ENCODE measurements around the gene MATCAP1. TPM values are rescaled to one million over a fixed set of nuclear protein-coding genes. Genes with fewer than 3 reads are reported as not detected.

MATCAP1 gene
- total and polyA plus RNA-seq, 3 experiments from 2014 or later = 0.68 to 15.6 (median 15.3) TPM

- Histone ChIP-seq H3K27me3 (ENCODE audit: insufficient read depth, low read length, poor library complexity, severe bottlenecking) (no peaks in the 10 kb centered on the region), H3K4me3 (ENCODE audit: low read length) (no peak overlapping the region), H3K9me3 (ENCODE audit: low read length) (no peaks in the 10 kb centered on the region), H3K4me1 (ENCODE audit: insufficient read depth, low read length) (no peaks in the 10 kb centered on the region), H3K27ac (ENCODE audit: low read depth, low read length) (no peak overlapping the region), H3K36me3 (ENCODE audit: insufficient read depth, low read length) (peaks cover 40% of the 10 kb centered on the region)
- Mint-ChIP-seq H3K27ac (no peak overlapping the region), H3K27me3 (no peaks in the 10 kb centered on the region), H3K4me1 (no peaks in the 10 kb centered on the region), H3K36me3 (peaks cover 3 to 92% (median 14%) of the 10 kb centered on the region in 3 donors), H3K9me3 (no peaks in the 10 kb centered on the region), H3K4me3 (no peak overlapping the region)
- ChIA-PET POLR2A (no interaction called here), CTCF (interaction anchor here (5.3 kb wide), 1 partner anchor 12 kb away, joined by 48 read pairs; no protein-coding TSS in a partner anchor)
- no peak for DNase-seq
Measured at GRCh38 chr16:67142342-67142741, 41.4 kb downstream of the MATCAP1 start.

GRCh38 chr16:67141391-67141790 lies 42.4 kb downstream of the MATCAP1 start:
- H3K36me3 ChIP-seq (ENCODE audit: insufficient read depth, low read length) = peaks cover 31% of the 10 kb centered on the region
- H3K27ac ChIP-seq (ENCODE audit: low read depth, low read length) = no peak overlapping the region
- DNase-seq = no peak
- H3K9me3 Mint-ChIP-seq = no peaks in the 10 kb centered on the region
- ChIA-PET CTCF (interaction anchor here (1.1 to 5.3 kb wide), 3 partner anchors 13 to 44 kb away, joined by 3 to 48 read pairs (median 5); no protein-coding TSS in a partner anchor), POLR2A (interaction anchor here (0.9 kb wide), 1 partner anchor 19 kb away, joined by 3 read pairs; no protein-coding TSS in a partner anchor)
- H3K4me3 Mint-ChIP-seq = no peak overlapping the region
- H3K4me3 ChIP-seq (ENCODE audit: low read length) = no peak overlapping the region
- no peak overlapping the region for H3K27ac Mint-ChIP-seq
- no peaks in the 10 kb centered on the region for H3K27me3 ChIP-seq (ENCODE audit: insufficient read depth, low read length, poor library complexity, severe bottlenecking)
- H3K27me3 Mint-ChIP-seq = no peaks in the 10 kb centered on the region
- H3K4me1 Mint-ChIP-seq = no peaks in the 10 kb centered on the region
- peaks cover 3 to 89% (median 14%) of the 10 kb centered on the region in 3 donors for H3K36me3 Mint-ChIP-seq
- H3K4me1 ChIP-seq (ENCODE audit: insufficient read depth, low read length) = no peaks in the 10 kb centered on the region
- H3K9me3 ChIP-seq (ENCODE audit: low read length) = no peaks in the 10 kb centered on the region

- Mint-ChIP-seq H3K27me3 (no peaks in the 10 kb centered on the region), H3K36me3 (peaks cover 3 to 84% (median 16%) of the 10 kb centered on the region in 3 donors), H3K27ac (peak overlapping the region in 1 of 8 donors; percentile 36), H3K4me1 (no peaks in the 10 kb centered on the region), H3K4me3 (no peak overlapping the region), H3K9me3 (no peaks in the 10 kb centered on the region)
- ChIA-PET POLR2A (no interaction called here), CTCF (interaction anchor here (5.3 kb wide), 1 partner anchor 17 kb away, joined by 48 read pairs; no protein-coding TSS in a partner anchor)
- H3K9me3 ChIP-seq (ENCODE audit: low read length) = no peaks in the 10 kb centered on the region
- DNase-seq = no peak
- no peaks in the 10 kb centered on the region for H3K4me1 ChIP-seq (ENCODE audit: insufficient read depth, low read length)
- peaks cover 39% of the 10 kb centered on the region for H3K36me3 ChIP-seq (ENCODE audit: insufficient read depth, low read length)
- no peaks in the 10 kb centered on the region for H3K27me3 ChIP-seq (ENCODE audit: insufficient read depth, low read length, poor library complexity, severe bottlenecking)
- H3K4me3 ChIP-seq (ENCODE audit: low read length) = no peak overlapping the region
- no peak overlapping the region for H3K27ac ChIP-seq (ENCODE audit: low read depth, low read length)
Measured at GRCh38 chr16:67137605-67138004, 46.2 kb downstream of the MATCAP1 start.

- H3K27ac Mint-ChIP-seq = no peak overlapping the region
- Histone ChIP-seq H3K27ac (ENCODE audit: low read depth, low read length) (no peak overlapping the region), H3K27me3 (ENCODE audit: insufficient read depth, low read length, poor library complexity, severe bottlenecking) (no peaks in the 10 kb centered on the region), H3K36me3 (ENCODE audit: insufficient read depth, low read length) (peaks cover 21% of the 10 kb centered on the region), H3K4me3 (ENCODE audit: low read length) (no peak overlapping the region), H3K9me3 (ENCODE audit: low read length) (no peaks in the 10 kb centered on the region), H3K4me1 (ENCODE audit: insufficient read depth, low read length) (no peaks in the 10 kb centered on the region)
- CTCF ChIA-PET = interaction anchor here (1.1 to 2.7 kb wide), 4 partner anchors 10 to 137 kb away, joined by 3 to 9 read pairs (median 4); no protein-coding TSS in a partner anchor
- no peaks in the 10 kb centered on the region for H3K27me3 Mint-ChIP-seq
- H3K9me3 Mint-ChIP-seq = no peaks in the 10 kb centered on the region
- no peak overlapping the region for H3K4me3 Mint-ChIP-seq
- peaks cover 4 to 77% (median 22%) of the 10 kb centered on the region in 3 donors for H3K36me3 Mint-ChIP-seq
- peaks cover 0 to 1% (median 0%) of the 10 kb centered on the region in 3 donors for H3K4me1 Mint-ChIP-seq
- DNase-seq = no peak
- POLR2A ChIA-PET = interaction anchor here (0.6 kb wide), 1 partner anchor 10 kb away, joined by 4 read pairs; no protein-coding TSS in a partner anchor
Measured at GRCh38 chr16:67129422-67129821, 54.3 kb downstream of the MATCAP1 start.

GRCh38 chr16:67128887-67129286 lies 54.9 kb downstream of the MATCAP1 start:
- Histone ChIP-seq H3K36me3 (ENCODE audit: insufficient read depth, low read length) (peaks cover 16% of the 10 kb centered on the region), H3K9me3 (ENCODE audit: low read length) (no peaks in the 10 kb centered on the region), H3K27ac (ENCODE audit: low read depth, low read length) (no peak overlapping the region), H3K27me3 (ENCODE audit: insufficient read depth, low read length, poor library complexity, severe bottlenecking) (no peaks in the 10 kb centered on the region), H3K4me1 (ENCODE audit: insufficient read depth, low read length) (no peaks in the 10 kb centered on the region), H3K4me3 (ENCODE audit: low read length) (no peak overlapping the region)
- Mint-ChIP-seq H3K27ac (peak overlapping the region in 1 of 8 donors; percentile 48), H3K27me3 (no peaks in the 10 kb centered on the region), H3K36me3 (peaks cover 4 to 77% (median 23%) of the 10 kb centered on the region in 3 donors), H3K4me1 (peaks cover 0 to 1% (median 0%) of the 10 kb centered on the region in 3 donors), H3K4me3 (no peak overlapping the region), H3K9me3 (no peaks in the 10 kb centered on the region)
- ChIA-PET POLR2A (no interaction called here), CTCF (interaction anchor here (1.1 to 2.7 kb wide), 5 partner anchors 9 to 136 kb away, joined by 3 to 9 read pairs (median 3); no protein-coding TSS in a partner anchor)
- no peak for DNase-seq

GRCh38 chr16:67128417-67128816 lies 55.3 kb downstream of the MATCAP1 start:
- H3K27me3 ChIP-seq (ENCODE audit: insufficient read depth, low read length, poor library complexity, severe bottlenecking) = no peaks in the 10 kb centered on the region
- peaks cover 15% of the 10 kb centered on the region for H3K36me3 ChIP-seq (ENCODE audit: insufficient read depth, low read length)
- Mint-ChIP-seq H3K4me1 (peaks cover 0 to 3% (median 0%) of the 10 kb centered on the region in 3 donors), H3K36me3 (peaks cover 8 to 79% (median 26%) of the 10 kb centered on the region in 3 donors), H3K9me3 (no peaks in the 10 kb centered on the region), H3K27ac (peak overlapping the region in 1 of 8 donors; percentile 29), H3K4me3 (no peak overlapping the region), H3K27me3 (no peaks in the 10 kb centered on the region)
- DNase-seq = no peak
- H3K9me3 ChIP-seq (ENCODE audit: low read length) = no peaks in the 10 kb centered on the region
- CTCF ChIA-PET = interaction anchor here (1.1 to 2.7 kb wide), 4 partner anchors 9 to 27 kb away, joined by 3 to 9 read pairs (median 4); no protein-coding TSS in a partner anchor
- no peak overlapping the region for H3K27ac ChIP-seq (ENCODE audit: low read depth, low read length)
- POLR2A ChIA-PET = no interaction called here
- H3K4me3 ChIP-seq (ENCODE audit: low read length) = no peak overlapping the region
- H3K4me1 ChIP-seq (ENCODE audit: insufficient read depth, low read length) = no peaks in the 10 kb centered on the region

Other genes starting within 250 kb of the MATCAP1 start
- 100 to 1,000 TPM; 164 to 176 TPM for gene CIAO2B, start 249.6 kb downstream of the MATCAP1 start, total RNA-seq
- gene CIAO2B, start 249.6 kb downstream of the MATCAP1 start, polyA plus RNA-seq = 132 TPM
- gene CES2, start 248.4 kb downstream of the MATCAP1 start, total RNA-seq = 10 to 100 TPM; 23.5 to 23.8 TPM
- gene CES2, start 248.4 kb downstream of the MATCAP1 start, polyA plus RNA-seq = 26.6 TPM
- under 1 TPM; 0.16 to 0.24 TPM for gene CES3, start 222.7 kb downstream of the MATCAP1 start, total RNA-seq
- not detected for gene CES3, start 222.7 kb downstream of the MATCAP1 start, polyA plus RNA-seq
- 1 to 10 TPM; 4.2 to 5.1 TPM for gene CES4A, start 195.4 kb downstream of the MATCAP1 start, total RNA-seq
- 1.7 TPM for gene CES4A, start 195.4 kb downstream of the MATCAP1 start, polyA plus RNA-seq
- 100 to 1,000 TPM; 132 to 141 TPM for gene CBFB, start 154.8 kb downstream of the MATCAP1 start, total RNA-seq
- 100 TPM for gene CBFB, start 154.8 kb downstream of the MATCAP1 start, polyA plus RNA-seq
- gene PHAF1, start 74.0 kb downstream of the MATCAP1 start, total RNA-seq = 10 to 100 TPM; 20.2 to 21.2 TPM
- gene PHAF1, start 74.0 kb downstream of the MATCAP1 start, polyA plus RNA-seq = 14.7 TPM
- 1 to 10 TPM; 2.4 to 2.7 TPM for gene B3GNT9, start 33.0 kb downstream of the MATCAP1 start, total RNA-seq
- 5.0 TPM for gene B3GNT9, start 33.0 kb downstream of the MATCAP1 start, polyA plus RNA-seq
- gene TRADD, start 24.1 kb downstream of the MATCAP1 start, total RNA-seq = 10 to 100 TPM; 23.8 to 28.7 TPM
- gene TRADD, start 24.1 kb downstream of the MATCAP1 start, polyA plus RNA-seq = 141 TPM
- 10 to 100 TPM; 10.5 to 14.3 TPM for gene FBXL8, start 24.0 kb downstream of the MATCAP1 start, total RNA-seq
- gene FBXL8, start 24.0 kb downstream of the MATCAP1 start, polyA plus RNA-seq = 11.6 TPM
- gene HSF4, start 19.2 kb downstream of the MATCAP1 start, total RNA-seq = 10 to 100 TPM; 11.6 to 13.3 TPM
- gene HSF4, start 19.2 kb downstream of the MATCAP1 start, polyA plus RNA-seq = not detected
- 1 to 10 TPM; 2.1 to 2.3 TPM for gene NOL3, start 13.4 kb downstream of the MATCAP1 start, total RNA-seq
- gene NOL3, start 13.4 kb downstream of the MATCAP1 start, polyA plus RNA-seq = 0.91 TPM
- gene EXOC3L1, start 6.2 kb upstream of the MATCAP1 start, total RNA-seq = not detected
- not detected for gene EXOC3L1, start 6.2 kb upstream of the MATCAP1 start, polyA plus RNA-seq
- 100 to 1,000 TPM; 137 to 139 TPM for gene E2F4, start 8.2 kb upstream of the MATCAP1 start, total RNA-seq
- 86.0 TPM for gene E2F4, start 8.2 kb upstream of the MATCAP1 start, polyA plus RNA-seq
- gene ELMO3, start 15.2 kb upstream of the MATCAP1 start, total RNA-seq = 1 to 10 TPM; 5.0 to 5.3 TPM
- gene ELMO3, start 15.2 kb upstream of the MATCAP1 start, polyA plus RNA-seq = not detected
- 10 to 100 TPM; 58.4 to 69.5 TPM for gene TMEM208, start 43.2 kb upstream of the MATCAP1 start, total RNA-seq
- gene TMEM208, start 43.2 kb upstream of the MATCAP1 start, polyA plus RNA-seq = 83.7 TPM
- 100 to 1,000 TPM; 111 to 117 TPM for gene FHOD1, start 63.5 kb upstream of the MATCAP1 start, total RNA-seq
- 5.5 TPM for gene FHOD1, start 63.5 kb upstream of the MATCAP1 start, polyA plus RNA-seq
- 1 to 10 TPM; 5.2 TPM for gene SLC9A5, start 65.0 kb upstream of the MATCAP1 start, total RNA-seq
- not detected for gene SLC9A5, start 65.0 kb upstream of the MATCAP1 start, polyA plus RNA-seq
- gene PLEKHG4, start 95.6 kb upstream of the MATCAP1 start, total RNA-seq = 10 to 100 TPM; 25.3 to 29.3 TPM
- gene PLEKHG4, start 95.6 kb upstream of the MATCAP1 start, polyA plus RNA-seq = 1.6 TPM
- gene KCTD19, start 142.8 kb upstream of the MATCAP1 start, total RNA-seq = 1 to 10 TPM in 1 of 2 experiments, under 1 TPM in 1; 0.71 to 1.4 TPM
- not detected for gene KCTD19, start 142.8 kb upstream of the MATCAP1 start, polyA plus RNA-seq
- gene LRRC36, start 142.9 kb upstream of the MATCAP1 start, total RNA-seq = under 1 TPM; 0.28 to 0.31 TPM
- not detected for gene LRRC36, start 142.9 kb upstream of the MATCAP1 start, polyA plus RNA-seq
- gene TPPP3, start 209.5 kb upstream of the MATCAP1 start, total RNA-seq = not detected
- not detected for gene TPPP3, start 209.5 kb upstream of the MATCAP1 start, polyA plus RNA-seq
- gene ZDHHC1, start 232.5 kb upstream of the MATCAP1 start, total RNA-seq = 1 to 10 TPM; 1.3 TPM
- 0.60 TPM for gene ZDHHC1, start 232.5 kb upstream of the MATCAP1 start, polyA plus RNA-seq
- 1 to 10 TPM; 1.1 to 1.5 TPM for gene HSD11B2, start 247.2 kb upstream of the MATCAP1 start, total RNA-seq
- gene HSD11B2, start 247.2 kb upstream of the MATCAP1 start, polyA plus RNA-seq = not detected

Data from CD8-positive, alpha-beta memory T cell (primary cell).